ENCODE measurements around the gene CARD9. TPM values are rescaled to one million over a fixed set of nuclear protein-coding genes. Genes with fewer than 3 reads are reported as not detected.
A peak's percentile ranks its signal among the peaks of the same experiment; 100 is the strongest.

The CARD9 gene, protein sequence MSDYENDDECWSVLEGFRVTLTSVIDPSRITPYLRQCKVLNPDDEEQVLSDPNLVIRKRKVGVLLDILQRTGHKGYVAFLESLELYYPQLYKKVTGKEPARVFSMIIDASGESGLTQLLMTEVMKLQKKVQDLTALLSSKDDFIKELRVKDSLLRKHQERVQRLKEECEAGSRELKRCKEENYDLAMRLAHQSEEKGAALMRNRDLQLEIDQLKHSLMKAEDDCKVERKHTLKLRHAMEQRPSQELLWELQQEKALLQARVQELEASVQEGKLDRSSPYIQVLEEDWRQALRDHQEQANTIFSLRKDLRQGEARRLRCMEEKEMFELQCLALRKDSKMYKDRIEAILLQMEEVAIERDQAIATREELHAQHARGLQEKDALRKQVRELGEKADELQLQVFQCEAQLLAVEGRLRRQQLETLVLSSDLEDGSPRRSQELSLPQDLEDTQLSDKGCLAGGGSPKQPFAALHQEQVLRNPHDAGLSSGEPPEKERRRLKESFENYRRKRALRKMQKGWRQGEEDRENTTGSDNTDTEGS
- under 1 TPM; 0.12 to 0.22 TPM for total RNA-seq

DNA sequence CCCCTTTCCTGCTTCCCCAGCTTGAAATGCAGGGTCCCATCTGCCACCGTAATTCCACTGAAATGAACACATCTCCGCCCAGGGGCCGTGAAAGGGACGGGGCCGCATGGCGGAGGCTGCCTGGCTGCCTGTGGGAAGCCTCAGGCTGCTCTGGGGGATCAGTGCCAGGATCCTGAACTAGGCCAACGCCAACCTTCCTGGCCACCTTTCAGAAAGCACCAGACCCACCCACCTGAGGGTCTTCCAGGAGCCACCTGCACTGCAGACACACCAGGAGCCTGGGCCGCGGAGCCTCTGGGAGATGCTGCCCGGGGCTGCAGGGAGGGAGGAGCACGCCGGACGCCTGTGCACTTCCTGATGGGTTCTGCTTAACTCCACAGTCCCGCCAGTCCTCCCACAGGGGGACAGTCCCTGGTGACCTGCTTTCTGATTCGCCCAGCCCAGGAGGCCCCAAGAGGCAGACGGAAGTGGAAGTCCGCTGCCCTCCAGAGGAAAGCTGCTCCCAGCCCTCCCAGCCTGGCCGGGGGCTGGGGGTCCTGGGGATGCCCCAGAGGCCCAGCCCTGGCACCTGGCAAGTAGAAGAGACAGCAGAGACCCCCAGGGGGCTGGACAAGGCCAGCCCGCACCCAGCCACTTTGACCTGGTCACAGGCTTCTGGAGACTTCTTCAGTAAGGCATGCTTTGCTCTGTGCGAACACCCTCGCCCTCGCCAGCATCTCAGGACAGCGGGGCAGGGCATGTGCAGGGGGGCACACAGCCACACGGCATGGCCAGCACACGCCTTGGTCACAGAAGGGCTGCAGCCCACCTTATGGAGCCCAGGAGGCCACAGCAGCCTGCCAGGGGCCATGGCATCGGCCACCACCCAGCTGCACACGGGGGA, at the start of gene CARD9:
CARD9 (minus strand) TSS at position 370 of the 883 bp plus-strand sequence. CDS start 1,591 bp downstream, outside the sequence.
- Mint-ChIP-seq H3K36me3 (ENCODE audit: low read depth) (peaks cover 2% of the 10 kb centered on the region), H3K27ac (no peak within 1 kb of the TSS), H3K9me3 (no peaks in the 10 kb centered on the region), H3K4me3 (no peak within 1 kb of the TSS), H3K27me3 (ENCODE audit: low read depth) (no peaks in the 10 kb centered on the region), H3K4me1 (ENCODE audit: low read depth) (no peaks in the 10 kb centered on the region)
- DNase-seq, result no peak
- CTCF ChIA-PET, result interaction anchor here (0.8 kb wide), 1 partner anchor 298 kb away, joined by 3 read pairs; no protein-coding TSS in a partner anchor
- intact Hi-C loops (cut with micrococcal nuclease), result no loop called here

DNA sequence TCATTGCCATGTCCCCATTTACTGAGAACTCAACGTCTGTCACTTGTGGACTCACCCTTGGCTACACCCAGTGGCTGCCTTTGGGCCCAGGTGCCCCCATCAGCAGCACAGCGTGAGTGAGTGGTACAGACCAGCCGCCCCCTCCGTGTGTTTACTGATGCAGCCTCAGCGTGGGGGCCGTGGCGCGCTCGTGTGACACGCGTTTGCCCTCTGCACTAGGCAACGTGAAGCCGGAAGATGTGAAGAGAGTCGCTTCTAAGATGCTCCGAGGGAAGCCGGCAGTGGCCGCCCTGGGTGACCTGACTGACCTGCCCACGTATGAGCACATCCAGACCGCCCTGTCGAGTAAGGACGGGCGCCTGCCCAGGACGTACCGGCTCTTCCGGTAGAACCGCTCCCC, 49.4 kb upstream of the CARD9 start:
- CTCF ChIA-PET, result no interaction called here
- Mint-ChIP-seq H3K36me3 (ENCODE audit: low read depth) (peaks cover 24% of the 10 kb centered on the region), H3K4me1 (ENCODE audit: low read depth) (no peaks in the 10 kb centered on the region)

DNA sequence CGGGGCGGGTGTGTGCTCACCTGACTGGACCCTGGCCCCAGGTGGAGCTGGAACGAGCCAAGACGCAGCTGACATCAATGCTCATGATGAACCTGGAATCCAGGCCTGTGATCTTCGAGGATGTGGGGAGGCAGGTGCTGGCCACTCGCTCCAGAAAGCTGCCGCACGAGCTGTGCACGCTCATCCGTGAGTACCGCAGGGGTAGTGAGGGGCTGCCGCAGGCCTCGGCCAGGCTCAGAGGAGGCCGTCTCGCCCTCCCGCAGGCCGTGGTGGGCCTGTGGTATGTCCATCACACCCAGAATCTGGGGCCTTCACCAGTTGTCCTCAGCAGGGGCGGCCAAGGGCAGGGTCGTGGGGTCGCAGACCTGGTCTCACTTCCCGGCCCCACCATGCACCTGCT, 48.3 kb upstream of the CARD9 start:
- CTCF ChIA-PET, result no interaction called here
- Mint-ChIP-seq H3K4me3 (no peak overlapping the region), H3K27ac (no peak overlapping the region), H3K36me3 (ENCODE audit: low read depth) (peaks cover 28% of the 10 kb centered on the region), H3K9me3 (no peaks in the 10 kb centered on the region), H3K4me1 (ENCODE audit: low read depth) (no peaks in the 10 kb centered on the region), H3K27me3 (ENCODE audit: low read depth) (no peaks in the 10 kb centered on the region)
- DNase-seq, result no peak
- intact Hi-C loops (cut with micrococcal nuclease), result loop anchor here (5.0 kb wide), 1 partner anchor 56 kb away; no protein-coding TSS in a partner anchor

More for the DNA sequence above, 49.4 kb upstream of the CARD9 start:
- Mint-ChIP-seq H3K4me3 (no peak overlapping the region), H3K27me3 (ENCODE audit: low read depth) (no peaks in the 10 kb centered on the region), H3K27ac (no peak overlapping the region), H3K9me3 (no peaks in the 10 kb centered on the region)
- no peak for DNase-seq
- intact Hi-C loops (cut with micrococcal nuclease), result loop anchor here (5.0 kb wide), 1 partner anchor 54 kb away; no protein-coding TSS in a partner anchor

DNA sequence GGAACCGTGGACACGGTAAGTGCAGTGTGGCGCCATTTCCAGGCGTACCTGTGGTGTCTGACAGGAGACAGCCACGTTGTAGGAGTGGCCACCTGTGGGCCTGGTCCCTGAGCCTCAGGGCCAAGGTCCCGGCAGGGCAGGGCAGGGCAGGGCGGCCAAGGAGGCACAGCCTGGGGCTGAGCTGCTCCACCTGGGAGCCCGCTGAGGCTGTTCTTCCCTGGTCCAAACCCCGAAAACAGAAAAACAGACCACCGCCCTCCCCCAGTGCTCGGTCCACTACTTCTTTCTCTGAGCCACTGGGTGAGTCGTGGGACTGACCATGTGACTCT, 45.6 kb upstream of the CARD9 start:
- Mint-ChIP-seq H3K4me1 (ENCODE audit: low read depth) (no peaks in the 10 kb centered on the region), H3K36me3 (ENCODE audit: low read depth) (peaks cover 29% of the 10 kb centered on the region), H3K27me3 (ENCODE audit: low read depth) (no peaks in the 10 kb centered on the region), H3K27ac (no peak overlapping the region), H3K4me3 (no peak overlapping the region), H3K9me3 (no peaks in the 10 kb centered on the region)
- CTCF ChIA-PET, result no interaction called here
- intact Hi-C loops (cut with micrococcal nuclease), result no loop called here
- no peak for DNase-seq

DNA sequence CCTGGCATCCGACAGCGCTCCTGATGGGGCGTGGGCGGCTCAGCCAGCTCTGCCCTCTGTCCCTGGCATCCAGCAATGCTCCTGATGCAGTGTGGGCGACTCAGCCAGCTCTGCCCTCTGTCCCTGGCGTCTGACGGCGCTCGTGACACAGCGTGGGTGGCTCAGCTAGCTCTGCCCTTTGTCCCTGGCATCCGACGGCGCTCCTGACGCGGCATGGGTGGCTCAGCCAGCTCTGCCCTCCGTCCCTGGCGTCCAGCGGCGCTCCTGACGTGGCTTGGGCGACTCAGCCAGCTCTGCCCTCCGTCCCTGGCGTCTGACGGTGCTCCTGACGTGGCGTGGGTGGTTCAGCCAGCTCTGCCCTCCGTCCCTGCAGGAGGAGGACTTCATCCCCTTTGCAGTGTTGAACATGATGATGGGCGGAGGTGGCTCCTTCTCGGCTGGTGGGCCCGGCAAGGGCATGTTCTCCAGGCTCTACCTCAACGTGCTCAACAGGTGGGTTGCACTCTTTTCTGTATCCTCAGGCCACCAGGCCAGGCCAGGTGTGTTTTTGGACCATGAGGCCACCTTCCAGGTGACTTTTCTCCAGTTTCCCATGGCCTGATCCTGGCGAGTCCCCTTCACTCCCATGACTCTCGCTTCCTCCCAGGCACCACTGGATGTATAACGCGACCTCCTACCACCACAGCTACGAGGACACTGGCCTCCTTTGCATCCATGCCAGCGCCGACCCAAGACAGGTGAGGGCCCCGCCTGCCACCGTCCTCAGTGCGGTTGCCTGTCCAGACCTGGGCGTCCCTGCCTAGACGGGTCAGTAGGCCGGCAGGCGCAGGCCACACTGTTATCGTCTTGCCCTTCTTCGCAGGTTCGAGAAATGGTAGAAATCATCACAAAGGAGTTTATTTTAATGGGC, 45.0 kb upstream of the CARD9 start:
- H3K4me1 Mint-ChIP-seq (ENCODE audit: low read depth), result no peaks in the 10 kb centered on the region
- H3K27ac Mint-ChIP-seq, result no peak overlapping the region
- H3K9me3 Mint-ChIP-seq, result no peaks in the 10 kb centered on the region
- peaks cover 33% of the 10 kb centered on the region for H3K36me3 Mint-ChIP-seq (ENCODE audit: low read depth)
- no peaks in the 10 kb centered on the region for H3K27me3 Mint-ChIP-seq (ENCODE audit: low read depth)
- no peak overlapping the region for H3K4me3 Mint-ChIP-seq
- intact Hi-C loops (cut with micrococcal nuclease), result no loop called here
- CTCF ChIA-PET, result no interaction called here
- no peak for DNase-seq

DNA sequence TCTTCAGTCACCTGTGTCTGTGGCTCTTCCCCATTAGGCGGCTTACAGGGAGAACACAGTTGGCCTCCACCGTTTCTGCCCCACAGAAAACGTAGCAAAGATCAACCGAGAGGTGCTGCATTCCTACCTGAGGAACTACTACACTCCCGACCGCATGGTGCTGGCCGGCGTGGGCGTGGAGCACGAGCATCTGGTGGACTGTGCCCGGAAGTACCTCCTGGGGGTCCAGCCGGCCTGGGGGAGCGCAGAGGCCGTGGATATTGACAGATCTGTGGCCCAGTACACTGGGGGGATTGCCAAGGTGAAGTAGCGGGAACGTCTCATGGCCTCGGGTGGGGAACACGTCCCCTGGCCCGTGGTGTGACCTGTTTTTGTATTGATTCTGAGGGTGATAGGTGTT, 43.4 kb upstream of the CARD9 start:
- intact Hi-C loops (cut with micrococcal nuclease), result no loop called here
- Mint-ChIP-seq H3K36me3 (ENCODE audit: low read depth) (peaks cover 39% of the 10 kb centered on the region), H3K4me3 (no peak overlapping the region), H3K4me1 (ENCODE audit: low read depth) (peaks cover 10% of the 10 kb centered on the region), H3K27ac (no peak overlapping the region), H3K9me3 (no peaks in the 10 kb centered on the region), H3K27me3 (ENCODE audit: low read depth) (no peaks in the 10 kb centered on the region)
- DNase-seq, result no peak
- CTCF ChIA-PET, result no interaction called here

DNA sequence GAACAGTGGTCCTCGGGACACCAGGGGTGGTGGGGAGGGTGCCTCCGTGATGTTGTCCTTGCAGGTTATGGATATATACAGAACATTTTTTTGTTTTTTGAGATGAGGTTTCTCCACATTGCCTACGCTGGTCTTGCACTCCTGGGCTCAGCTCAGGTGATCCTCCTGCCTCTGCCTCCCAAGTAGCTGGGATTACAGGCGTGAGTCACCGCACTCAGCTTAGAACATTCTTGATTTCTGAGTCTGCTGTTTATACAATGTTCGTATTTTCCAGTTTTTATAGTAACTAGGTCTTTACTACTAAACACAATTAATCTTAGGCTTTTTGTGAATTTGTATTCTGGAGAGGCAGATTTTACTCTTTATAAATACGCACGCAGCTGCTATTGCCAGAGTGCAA, 43.0 kb upstream of the CARD9 start:
- Mint-ChIP-seq H3K9me3 (no peaks in the 10 kb centered on the region), H3K27me3 (ENCODE audit: low read depth) (no peaks in the 10 kb centered on the region), H3K4me3 (no peak overlapping the region), H3K4me1 (ENCODE audit: low read depth) (peaks cover 15% of the 10 kb centered on the region), H3K27ac (no peak overlapping the region), H3K36me3 (ENCODE audit: low read depth) (peaks cover 41% of the 10 kb centered on the region)
- intact Hi-C loops (cut with micrococcal nuclease), result no loop called here
- DNase-seq, result no peak
- CTCF ChIA-PET, result no interaction called here

DNA sequence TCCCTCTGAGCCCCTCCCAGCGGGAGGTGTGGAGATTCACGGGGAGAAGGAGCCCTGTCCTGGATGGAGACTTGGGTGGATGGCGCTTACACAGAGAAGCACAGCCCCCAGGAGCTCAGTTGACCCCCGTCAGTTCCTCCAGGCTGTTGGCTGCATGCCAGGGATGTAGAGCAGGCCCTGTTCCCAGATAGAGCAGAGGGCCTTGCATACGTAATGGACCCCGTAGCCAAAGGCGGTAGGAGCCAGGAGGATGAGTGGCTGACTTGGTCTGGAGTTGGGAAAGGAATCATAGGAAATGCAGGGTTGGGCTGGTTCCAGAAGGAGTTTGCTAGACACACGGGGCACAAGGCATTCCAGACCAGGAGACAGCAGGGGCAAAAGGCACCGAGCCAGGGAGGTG, 39.5 kb upstream of the CARD9 start:
- Mint-ChIP-seq H3K27ac (no peak overlapping the region), H3K36me3 (ENCODE audit: low read depth) (peaks cover 50% of the 10 kb centered on the region), H3K9me3 (no peaks in the 10 kb centered on the region), H3K4me1 (ENCODE audit: low read depth) (peaks cover 40% of the 10 kb centered on the region), H3K4me3 (no peak overlapping the region), H3K27me3 (ENCODE audit: low read depth) (no peaks in the 10 kb centered on the region)
- no peak for DNase-seq
- CTCF ChIA-PET, result no interaction called here
- intact Hi-C loops (cut with micrococcal nuclease), result loop anchor here (5.0 kb wide), 1 partner anchor 829 kb away; the partner anchor contains the start of gene TUBB4B

DNA sequence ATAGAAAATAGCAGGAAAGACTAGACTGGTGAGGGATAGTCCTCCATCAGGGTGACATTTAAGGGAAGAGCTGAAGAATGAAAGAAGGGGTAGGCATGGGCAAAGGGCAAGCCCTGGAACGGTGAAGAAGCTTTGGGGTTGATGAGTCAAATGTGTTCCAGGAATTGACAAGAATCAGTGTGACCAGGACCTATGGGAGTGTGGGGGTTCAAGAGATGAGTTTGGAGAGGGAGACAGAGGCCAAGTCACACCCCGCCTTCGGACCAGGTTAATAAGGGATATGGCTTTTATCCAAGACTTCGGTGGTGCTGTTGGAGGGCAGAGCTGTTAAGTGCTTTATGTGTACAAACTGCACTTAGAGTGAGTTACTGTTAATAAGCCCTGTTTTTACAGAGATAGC, 37.9 kb upstream of the CARD9 start:
- H3K4me1 Mint-ChIP-seq (ENCODE audit: low read depth), result peaks cover 54% of the 10 kb centered on the region
- H3K27ac Mint-ChIP-seq, result peak overlapping the region; percentile 88
- H3K36me3 Mint-ChIP-seq (ENCODE audit: low read depth), result peaks cover 53% of the 10 kb centered on the region
- no peaks in the 10 kb centered on the region for H3K9me3 Mint-ChIP-seq
- no peaks in the 10 kb centered on the region for H3K27me3 Mint-ChIP-seq (ENCODE audit: low read depth)
- peak overlapping the region; percentile 90 for H3K4me3 Mint-ChIP-seq
- CTCF ChIA-PET, result interaction anchor here (0.9 kb wide), 2 partner anchors 11 to 29 kb away, joined by 3 read pairs; no protein-coding TSS in a partner anchor
- intact Hi-C loops (cut with micrococcal nuclease), result loop anchor here (5.0 kb wide), 1 partner anchor 831 kb away; the partner anchor contains the start of gene TUBB4B
- DNase-seq, result no peak

DNA sequence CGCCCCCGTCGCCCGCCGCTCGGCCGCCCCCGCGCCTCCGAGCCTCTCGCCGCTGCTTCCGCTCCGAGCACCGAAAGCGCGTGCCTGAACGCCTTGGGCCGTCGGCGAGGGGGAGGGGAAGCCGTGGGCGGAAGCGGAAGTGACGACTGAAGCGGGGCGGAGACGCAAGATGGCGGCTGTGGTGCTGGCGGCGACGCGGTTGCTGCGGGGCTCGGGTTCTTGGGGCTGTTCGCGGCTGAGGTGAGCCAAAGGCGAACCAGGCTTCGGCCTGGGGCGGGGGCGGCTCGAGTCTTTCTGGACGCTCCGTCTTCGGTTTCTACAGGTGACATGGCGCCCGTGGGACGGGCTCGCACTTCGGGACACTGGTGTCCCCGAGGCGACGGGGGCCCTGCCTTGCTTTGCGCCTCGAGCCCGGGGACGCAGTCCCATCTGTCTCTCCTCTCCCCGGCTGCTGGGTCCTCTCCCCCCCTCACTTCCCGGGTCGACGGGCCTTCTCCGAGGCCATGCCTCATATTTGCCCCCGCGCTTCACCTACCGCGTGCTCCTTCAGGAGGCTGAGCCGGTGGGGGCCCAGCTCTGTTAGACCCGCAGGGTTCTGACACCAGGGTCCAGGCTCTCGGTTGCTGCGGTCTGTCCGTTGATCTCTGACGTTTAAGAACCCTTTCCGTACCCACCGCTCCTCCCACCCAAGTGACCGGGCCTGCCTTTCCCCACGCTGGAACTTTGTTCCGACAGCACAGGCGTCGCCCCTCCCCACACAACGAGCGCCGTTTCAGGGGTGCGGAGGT, 37.2 kb upstream of the CARD9 start, which contains the start of the genes ENTR1 and PMPCA:
ENTR1 (minus strand) TSS at position 115 of the 788 bp plus-strand sequence. CDS start 217 bp downstream, outside the sequence.
PMPCA (plus strand) TSS at position 159 of the 788 bp plus-strand sequence; CDS start at position 170, 11 bp downstream.
- H3K4me3 Mint-ChIP-seq, result peak within 1 kb of the TSS; percentile 90
- H3K4me1 Mint-ChIP-seq (ENCODE audit: low read depth), result peaks cover 56% of the 10 kb centered on the region
- H3K36me3 Mint-ChIP-seq (ENCODE audit: low read depth), result peaks cover 56% of the 10 kb centered on the region
- CTCF ChIA-PET, result interaction anchor here (0.9 to 2.1 kb wide), 5 partner anchors 10 to 73 kb away, joined by 3 to 8 read pairs (median 4); partner anchors contain the start of gene INPP5E
- peak; percentile 98 for DNase-seq
- no peaks in the 10 kb centered on the region for H3K9me3 Mint-ChIP-seq
- H3K27ac Mint-ChIP-seq, result peak within 1 kb of the TSS; percentile 95
- intact Hi-C loops (cut with micrococcal nuclease), result loop anchor here (1.0 to 5.0 kb wide), 2 partner anchors 10 to 832 kb away; partner anchors contain the start of genes SNAPC4 and TUBB4B
- no peaks in the 10 kb centered on the region for H3K27me3 Mint-ChIP-seq (ENCODE audit: low read depth)

All from activated naive CD4-positive, alpha-beta T cell treated with anti-CD3 and anti-CD28 coated beads for 36 hours (primary cell).